Esophagus squamous epithelium (tissue), 5 donors: ENCODE results near the gene LRP1B. TPM values are rescaled to one million over a fixed set of nuclear protein-coding genes. Genes with fewer than 3 reads are reported as not detected.
"Not testable (repeated sequence)": the region's sequence is repeated elsewhere in the genome, so short reads cannot be mapped to it uniquely, and the experiment has no call there.

Experiments used
- DNase-seq: peaks from one replicate; lab custom pipeline; 2025; lab: John Stamatoyannopoulos, UW
- H3K27ac ChIP-seq, 4 donors: fragments of 200-600 bp; sonication (generic); one replicate each; pipeline ENCODE4 v1.5.1; 2016 to 2019; ENCODE audit warnings: mild to moderate bottlenecking in 1 of 4
- H3K27me3 ChIP-seq, 4 donors: fragments of 200-600 bp; sonication (generic); 1 replicate in 3 of 4; 2 replicates in 1 of 4; pipeline versions ENCODE4 v1.5.1 to v1.6.0; 2017 to 2021; ENCODE audit warnings: antibody characterized with exemption in 1 of 4
- H3K36me3 ChIP-seq, 3 donors: fragments of 200-600 bp; sonication (generic); one replicate each; pipeline ENCODE4 v1.5.1; 2016 to 2019
- H3K4me1 ChIP-seq, 3 donors: fragments of 200-600 bp; sonication (generic); one replicate each; pipeline ENCODE4 v1.5.1; 2017 to 2019
- H3K4me3 ChIP-seq, 4 donors: fragments of 200-600 bp; sonication (generic); 1 replicate in 3 of 4; 2 replicates in 1 of 4; pipeline ENCODE4 v1.5.1; 2016 to 2019; ENCODE audit warnings: mild to moderate bottlenecking in 2 of 4, moderate library complexity in 1 of 4
- H3K9me3 ChIP-seq, 3 donors: fragments of 200-600 bp; sonication (generic); one replicate each; pipeline ENCODE4 v1.5.1; 2016 to 2019
- POLR2A ChIP-seq, 4 donors: fragments of 450-650 bp; IDR thresholded peaks; one replicate each; pipeline ENCODE4 v1.6.1; 2017; ENCODE audit warnings: antibody characterized with exemption in 4 of 4, mild to moderate bottlenecking in 4 of 4, moderate library complexity in 3 of 4
- WGBS, 2 donors: methylation state at CpG; one replicate each; pipeline ENCODE4 v1.1.5; 2018; 5-methylcytosine and 5-hydroxymethylcytosine counted together
- intact Hi-C: fragments of 100-400 bp; cut with DNase I; formaldehyde crosslinking; loops from one replicate; pipeline ENCODE4 v1.15.0; 2022
- total RNA-seq, 4 donors: library from RNA; depleted of rRNA; stranded (reverse); fragments of >200 nt; gene quantifications; one replicate each; pipeline ENCODE4 v1.1.0, GENCODE V29; 2016
- TF ChIP-seq, protein P1 (sequence below), 6 experiments: fragments of 450-650 bp in 4 of 6; fragments of 200-600 bp in 2 of 6; sonication (generic) in 2 of 6; IDR thresholded peaks; one replicate each; pipeline ENCODE4 v1.5.1; 2016 to 2019; ENCODE audit warnings: antibody characterized with exemption in 6 of 6, mild to moderate bottlenecking in 4 of 6, moderate library complexity in 4 of 6
- donor health status: DM: yes; HTN: yes; CAD: no.

LRP1B gene
- total RNA-seq, 4 donors from 2014 or later = 0.04 to 1.1 (median 0.23) TPM

DNA sequence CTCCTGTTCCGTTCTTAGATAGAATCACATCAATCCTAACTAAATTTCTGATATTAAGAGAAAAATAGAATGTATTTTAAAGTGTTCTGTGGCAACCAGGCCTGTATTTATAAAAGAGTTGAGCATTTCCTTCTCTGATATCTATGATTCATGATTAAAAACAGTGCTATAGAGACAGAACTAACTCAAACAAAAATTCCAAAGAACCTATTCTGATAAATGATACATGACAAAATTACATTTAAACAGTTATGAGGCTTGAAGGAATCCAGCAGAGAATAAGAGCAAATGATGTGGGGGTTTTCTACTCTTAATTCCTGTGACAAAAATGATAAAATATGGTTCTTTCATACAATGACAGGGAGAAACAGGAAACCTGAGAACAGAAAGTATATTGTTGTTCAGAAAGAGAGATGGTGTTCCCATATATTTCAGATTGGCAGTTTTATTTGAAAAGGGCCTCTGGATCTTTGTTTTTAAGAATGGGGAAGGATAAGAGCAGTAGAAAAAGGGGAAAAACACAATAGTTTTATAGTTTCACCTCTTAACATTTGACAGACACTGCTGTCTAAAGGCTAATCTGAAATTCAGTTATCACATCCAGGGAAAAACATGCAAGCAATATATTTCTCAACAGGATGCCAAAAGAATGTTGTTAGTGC, 944.3 kb downstream of the LRP1B start:
- WGBS, 2 donors = 58 to 79% methylated on average over 1 of the region's 1 CpG

DNA sequence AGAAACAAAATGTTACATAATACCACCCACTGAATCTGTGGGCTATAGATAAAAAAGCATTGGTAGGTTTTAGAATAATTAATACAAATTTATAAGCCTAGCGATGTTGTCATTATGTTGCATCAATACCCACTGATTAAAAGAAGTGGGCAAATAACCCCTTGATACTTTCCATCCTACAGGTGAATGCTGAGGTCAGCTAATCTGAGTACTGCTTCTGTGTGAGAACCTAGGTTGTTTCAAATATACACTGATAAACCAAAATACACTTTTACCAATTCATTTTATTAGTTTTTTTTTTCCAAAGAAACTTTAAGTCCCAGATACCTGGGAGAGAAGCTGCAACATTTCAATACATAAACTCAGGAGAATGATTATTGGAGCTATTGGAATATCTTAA, 948.6 kb downstream of the LRP1B start:
- intact Hi-C loops = no loop called here
- no peaks in the 10 kb centered on the region for H3K27me3 ChIP-seq
- no peak for DNase-seq
- no peaks in the 10 kb centered on the region for H3K9me3 ChIP-seq
- WGBS, 2 donors = 92 to 94% methylated on average over 1 of the region's 1 CpG
- no peaks in the 10 kb centered on the region for H3K36me3 ChIP-seq
- TF ChIP-seq, protein P1, sequence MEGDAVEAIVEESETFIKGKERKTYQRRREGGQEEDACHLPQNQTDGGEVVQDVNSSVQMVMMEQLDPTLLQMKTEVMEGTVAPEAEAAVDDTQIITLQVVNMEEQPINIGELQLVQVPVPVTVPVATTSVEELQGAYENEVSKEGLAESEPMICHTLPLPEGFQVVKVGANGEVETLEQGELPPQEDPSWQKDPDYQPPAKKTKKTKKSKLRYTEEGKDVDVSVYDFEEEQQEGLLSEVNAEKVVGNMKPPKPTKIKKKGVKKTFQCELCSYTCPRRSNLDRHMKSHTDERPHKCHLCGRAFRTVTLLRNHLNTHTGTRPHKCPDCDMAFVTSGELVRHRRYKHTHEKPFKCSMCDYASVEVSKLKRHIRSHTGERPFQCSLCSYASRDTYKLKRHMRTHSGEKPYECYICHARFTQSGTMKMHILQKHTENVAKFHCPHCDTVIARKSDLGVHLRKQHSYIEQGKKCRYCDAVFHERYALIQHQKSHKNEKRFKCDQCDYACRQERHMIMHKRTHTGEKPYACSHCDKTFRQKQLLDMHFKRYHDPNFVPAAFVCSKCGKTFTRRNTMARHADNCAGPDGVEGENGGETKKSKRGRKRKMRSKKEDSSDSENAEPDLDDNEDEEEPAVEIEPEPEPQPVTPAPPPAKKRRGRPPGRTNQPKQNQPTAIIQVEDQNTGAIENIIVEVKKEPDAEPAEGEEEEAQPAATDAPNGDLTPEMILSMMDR (IDR thresholded peaks at IDR 0.05) = no peak
- no peak for TF ChIP-seq POLR2A (IDR thresholded peaks at IDR 0.05)
- H3K4me3 ChIP-seq = no peak overlapping the region
- H3K27ac ChIP-seq = no peak overlapping the region
- H3K4me1 ChIP-seq = no peaks in the 10 kb centered on the region

More for the DNA sequence above, 944.3 kb downstream of the LRP1B start:
- no peak for DNase-seq
- H3K27me3 ChIP-seq = no peaks in the 10 kb centered on the region
- H3K36me3 ChIP-seq = no peaks in the 10 kb centered on the region
- no peaks in the 10 kb centered on the region for H3K4me1 ChIP-seq
- no peak for TF ChIP-seq POLR2A (IDR thresholded peaks at IDR 0.05)
- TF ChIP-seq, protein P1 (IDR thresholded peaks at IDR 0.05) = no peak
- no peak overlapping the region for H3K27ac ChIP-seq
- intact Hi-C loops = no loop called here
- no peak overlapping the region for H3K4me3 ChIP-seq
- H3K9me3 ChIP-seq = no peaks in the 10 kb centered on the region

GRCh38 chr2:141169117-141169516, 961.7 kb downstream of the LRP1B start:
- H3K4me1 ChIP-seq, H3K27me3 ChIP-seq, H3K36me3 ChIP-seq, DNase-seq, H3K4me3 ChIP-seq, intact Hi-C loops, H3K27ac ChIP-seq, H3K9me3 ChIP-seq: not testable (repeated sequence)
- WGBS, 2 donors = 80 to 86% methylated on average over 1 to 2 of the region's 2 CpGs

- DNase-seq = no peak
- intact Hi-C loops = no loop called here
- Histone ChIP-seq H3K9me3 (no peaks in the 10 kb centered on the region), H3K36me3 (no peaks in the 10 kb centered on the region), H3K4me3 (no peak overlapping the region), H3K27ac (no peak overlapping the region), H3K27me3 (no peaks in the 10 kb centered on the region), H3K4me1 (no peaks in the 10 kb centered on the region)
- TF ChIP-seq, protein P1 (IDR thresholded peaks at IDR 0.05) = no peak
- TF ChIP-seq POLR2A (IDR thresholded peaks at IDR 0.05) = no peak
- WGBS, 2 donors = 46% methylated on average over 3 of the region's 3 CpGs
Measured at GRCh38 chr2:141162314-141162713, 968.5 kb downstream of the LRP1B start.

DNA sequence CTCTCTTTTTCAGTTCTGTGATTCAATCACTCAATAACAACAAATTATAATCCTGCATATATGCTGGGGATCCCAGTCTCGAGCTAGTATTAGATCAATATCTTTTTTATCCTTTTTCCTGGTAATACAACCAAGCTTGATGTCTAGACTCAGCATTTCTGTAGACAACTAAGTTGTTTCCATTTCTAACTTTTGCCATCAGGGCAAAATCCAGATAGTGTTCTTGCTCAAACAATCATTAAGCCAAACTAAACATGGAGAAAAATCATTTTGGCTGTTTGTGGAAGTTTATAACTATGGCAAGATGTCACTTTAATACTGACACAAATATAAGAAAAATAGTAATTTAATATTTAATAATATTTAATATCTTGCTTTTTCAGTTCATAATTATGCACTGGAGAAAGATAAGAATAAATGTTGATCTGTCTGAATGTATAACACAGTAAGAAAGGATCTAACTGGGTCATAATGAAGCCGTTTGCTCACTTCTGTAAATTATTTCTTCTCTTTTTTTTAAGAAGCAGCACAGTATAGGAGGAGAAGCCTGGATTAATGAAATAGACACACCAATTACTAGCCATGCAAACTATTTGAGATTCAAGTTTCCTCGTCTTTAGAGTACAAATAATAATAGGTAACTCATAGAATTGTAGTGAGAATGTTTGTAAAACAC, 979.1 kb downstream of the LRP1B start:
- no peak for DNase-seq
- no peaks in the 10 kb centered on the region for H3K36me3 ChIP-seq
- H3K4me1 ChIP-seq = no peaks in the 10 kb centered on the region
- no peak overlapping the region for H3K27ac ChIP-seq
- WGBS, 2 donors = 27 to 46% methylated on average over 3 of the region's 3 CpGs
- H3K27me3 ChIP-seq = no peaks in the 10 kb centered on the region
- no peak for TF ChIP-seq POLR2A (IDR thresholded peaks at IDR 0.05)
- TF ChIP-seq, protein P1 (IDR thresholded peaks at IDR 0.05) = no peak
- intact Hi-C loops = no loop called here
- H3K4me3 ChIP-seq = no peak overlapping the region
- no peaks in the 10 kb centered on the region for H3K9me3 ChIP-seq
